ENCODE measurements around the gene ACER3. TPM values are rescaled to one million over a fixed set of nuclear protein-coding genes. Genes with fewer than 3 reads are reported as not detected.

ACER3 gene
- total RNA-seq, 1 experiment from 2014 or later, result 13.7 TPM

DNA sequence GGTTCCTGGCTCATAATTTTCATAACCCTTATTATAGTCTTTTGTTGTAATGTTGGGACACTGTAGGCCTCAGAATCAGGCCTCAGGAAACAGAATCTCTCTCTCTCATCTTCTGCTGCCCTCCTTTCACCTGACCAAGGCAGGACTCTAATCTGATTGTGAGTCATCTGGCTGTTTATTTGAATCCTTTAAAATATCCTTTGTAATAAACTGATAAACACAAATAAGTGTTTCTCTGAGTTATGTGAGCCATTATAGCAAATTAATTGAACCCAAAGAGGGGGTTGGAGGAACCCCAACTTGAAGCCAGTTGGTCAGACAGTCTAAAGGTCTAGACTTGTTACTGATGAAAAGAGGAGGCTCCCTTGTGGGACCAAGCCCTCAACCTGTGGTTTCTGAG is 30.6 kb downstream of the ACER3 start (continued):
- TF ChIP-seq RELA (CRISPR knock-in tag; IDR thresholded peaks at IDR 0.05; ENCODE audit: borderline replicate concordance), result no peak
- TF ChIP-seq EMX1 (CRISPR knock-in tag; IDR thresholded peaks at IDR 0.05), result no peak

DNA sequence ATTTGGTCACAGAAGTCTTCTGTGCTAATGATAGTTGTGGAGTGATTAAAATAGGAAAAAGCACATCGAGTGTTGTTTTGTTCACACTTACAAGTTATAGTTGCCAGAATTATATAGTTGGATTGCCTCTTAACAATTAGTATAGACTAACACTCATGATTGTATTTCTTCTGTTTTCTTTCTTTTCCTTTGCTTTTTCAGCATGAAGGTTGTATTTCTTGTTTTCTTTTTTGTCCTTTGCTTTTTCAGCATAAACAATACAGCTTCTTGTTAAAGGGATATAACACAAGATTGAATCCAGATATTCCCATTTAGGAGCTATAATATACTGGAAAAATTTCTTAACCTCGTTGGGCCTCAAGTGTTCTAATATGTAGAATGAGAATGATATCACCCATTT is 31.1 kb downstream of the ACER3 start:
- no peaks in the 10 kb centered on the region for H3K36me3 Mint-ChIP-seq
- ChIA-PET POLR2A (no interaction called here), CTCF (interaction anchor here (1.0 to 1.8 kb wide), 3 partner anchors 27 to 170 kb away, joined by 3 to 6 read pairs (median 6); no protein-coding TSS in a partner anchor)
- no peaks in the 10 kb centered on the region for H3K9me3 Mint-ChIP-seq
- no peak for DNase-seq (ENCODE audit: low spot score)
- no peak for ATAC-seq
- H3K4me1 Mint-ChIP-seq, result peaks cover 7% of the 10 kb centered on the region
- no peak overlapping the region for H3K4me3 Mint-ChIP-seq
- no peak overlapping the region for H3K27ac Mint-ChIP-seq
- TF ChIP-seq IRF1 (CRISPR knock-in tag; IDR thresholded peaks at IDR 0.05) (no peak), MAX (CRISPR knock-in tag; IDR thresholded peaks at IDR 0.05) (no peak), TEAD4 (CRISPR knock-in tag; IDR thresholded peaks at IDR 0.05) (no peak), SOX15 (CRISPR knock-in tag; IDR thresholded peaks at IDR 0.05) (no peak), JAZF1 (CRISPR knock-in tag; IDR thresholded peaks at IDR 0.05) (no peak), ZNF396 (CRISPR knock-in tag; IDR thresholded peaks at IDR 0.05; ENCODE audit: borderline replicate concordance) (no peak), ATF2 (CRISPR knock-in tag; IDR thresholded peaks at IDR 0.05; ENCODE audit: borderline replicate concordance, low read depth) (no peak), NFE2L1 (CRISPR knock-in tag; IDR thresholded peaks at IDR 0.05) (no peak), NFYB (CRISPR knock-in tag; conservative IDR thresholded peaks at IDR 0.05; ENCODE audit: low read depth) (no peak), USF2 (CRISPR knock-in tag; IDR thresholded peaks at IDR 0.05) (no peak), ZNF263 (CRISPR knock-in tag; IDR thresholded peaks at IDR 0.05; ENCODE audit: low read depth) (no peak), FOXJ3 (CRISPR knock-in tag; IDR thresholded peaks at IDR 0.05; ENCODE audit: borderline replicate concordance) (no peak), NR1H2 (CRISPR knock-in tag; IDR thresholded peaks at IDR 0.05) (no peak), ESRRA (CRISPR knock-in tag; IDR thresholded peaks at IDR 0.05; ENCODE audit: borderline replicate concordance) (no peak), OVOL2 (CRISPR knock-in tag; IDR thresholded peaks at IDR 0.05; ENCODE audit: borderline replicate concordance) (no peak), GRHL2 (CRISPR knock-in tag; IDR thresholded peaks at IDR 0.05; ENCODE audit: insufficient replicate concordance, severe bottlenecking) (no peak)
- TF ChIP-seq, protein P1, sequence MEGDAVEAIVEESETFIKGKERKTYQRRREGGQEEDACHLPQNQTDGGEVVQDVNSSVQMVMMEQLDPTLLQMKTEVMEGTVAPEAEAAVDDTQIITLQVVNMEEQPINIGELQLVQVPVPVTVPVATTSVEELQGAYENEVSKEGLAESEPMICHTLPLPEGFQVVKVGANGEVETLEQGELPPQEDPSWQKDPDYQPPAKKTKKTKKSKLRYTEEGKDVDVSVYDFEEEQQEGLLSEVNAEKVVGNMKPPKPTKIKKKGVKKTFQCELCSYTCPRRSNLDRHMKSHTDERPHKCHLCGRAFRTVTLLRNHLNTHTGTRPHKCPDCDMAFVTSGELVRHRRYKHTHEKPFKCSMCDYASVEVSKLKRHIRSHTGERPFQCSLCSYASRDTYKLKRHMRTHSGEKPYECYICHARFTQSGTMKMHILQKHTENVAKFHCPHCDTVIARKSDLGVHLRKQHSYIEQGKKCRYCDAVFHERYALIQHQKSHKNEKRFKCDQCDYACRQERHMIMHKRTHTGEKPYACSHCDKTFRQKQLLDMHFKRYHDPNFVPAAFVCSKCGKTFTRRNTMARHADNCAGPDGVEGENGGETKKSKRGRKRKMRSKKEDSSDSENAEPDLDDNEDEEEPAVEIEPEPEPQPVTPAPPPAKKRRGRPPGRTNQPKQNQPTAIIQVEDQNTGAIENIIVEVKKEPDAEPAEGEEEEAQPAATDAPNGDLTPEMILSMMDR (IDR thresholded peaks at IDR 0.05), result no peak
- TF ChIP-seq, protein P2, sequence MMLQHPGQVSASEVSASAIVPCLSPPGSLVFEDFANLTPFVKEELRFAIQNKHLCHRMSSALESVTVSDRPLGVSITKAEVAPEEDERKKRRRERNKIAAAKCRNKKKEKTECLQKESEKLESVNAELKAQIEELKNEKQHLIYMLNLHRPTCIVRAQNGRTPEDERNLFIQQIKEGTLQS (CRISPR knock-in tag; conservative IDR thresholded peaks at IDR 0.05), result no peak
- TF ChIP-seq, protein P3, sequence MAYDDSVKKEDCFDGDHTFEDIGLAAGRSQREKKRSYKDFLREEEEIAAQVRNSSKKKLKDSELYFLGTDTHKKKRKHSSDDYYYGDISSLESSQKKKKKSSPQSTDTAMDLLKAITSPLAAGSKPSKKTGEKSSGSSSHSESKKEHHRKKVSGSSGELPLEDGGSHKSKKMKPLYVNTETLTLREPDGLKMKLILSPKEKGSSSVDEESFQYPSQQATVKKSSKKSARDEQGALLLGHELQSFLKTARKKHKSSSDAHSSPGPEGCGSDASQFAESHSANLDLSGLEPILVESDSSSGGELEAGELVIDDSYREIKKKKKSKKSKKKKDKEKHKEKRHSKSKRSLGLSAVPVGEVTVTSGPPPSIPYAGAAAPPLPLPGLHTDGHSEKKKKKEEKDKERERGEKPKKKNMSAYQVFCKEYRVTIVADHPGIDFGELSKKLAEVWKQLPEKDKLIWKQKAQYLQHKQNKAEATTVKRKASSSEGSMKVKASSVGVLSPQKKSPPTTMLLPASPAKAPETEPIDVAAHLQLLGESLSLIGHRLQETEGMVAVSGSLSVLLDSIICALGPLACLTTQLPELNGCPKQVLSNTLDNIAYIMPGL (CRISPR knock-in tag; IDR thresholded peaks at IDR 0.05), result no peak
- no peaks in the 10 kb centered on the region for H3K27me3 Mint-ChIP-seq (ENCODE audit: low read depth)

Measured in WTC11 (cell line).